Measurements from ENCODE around the gene LILRA5. TPM values are rescaled to one million over a fixed set of nuclear protein-coding genes. Genes with fewer than 3 reads are reported as not detected.

Gene LILRA5
- total RNA-seq, 2 donors from 2014 or later, result 1.2 TPM; not detected in 1

DNA sequence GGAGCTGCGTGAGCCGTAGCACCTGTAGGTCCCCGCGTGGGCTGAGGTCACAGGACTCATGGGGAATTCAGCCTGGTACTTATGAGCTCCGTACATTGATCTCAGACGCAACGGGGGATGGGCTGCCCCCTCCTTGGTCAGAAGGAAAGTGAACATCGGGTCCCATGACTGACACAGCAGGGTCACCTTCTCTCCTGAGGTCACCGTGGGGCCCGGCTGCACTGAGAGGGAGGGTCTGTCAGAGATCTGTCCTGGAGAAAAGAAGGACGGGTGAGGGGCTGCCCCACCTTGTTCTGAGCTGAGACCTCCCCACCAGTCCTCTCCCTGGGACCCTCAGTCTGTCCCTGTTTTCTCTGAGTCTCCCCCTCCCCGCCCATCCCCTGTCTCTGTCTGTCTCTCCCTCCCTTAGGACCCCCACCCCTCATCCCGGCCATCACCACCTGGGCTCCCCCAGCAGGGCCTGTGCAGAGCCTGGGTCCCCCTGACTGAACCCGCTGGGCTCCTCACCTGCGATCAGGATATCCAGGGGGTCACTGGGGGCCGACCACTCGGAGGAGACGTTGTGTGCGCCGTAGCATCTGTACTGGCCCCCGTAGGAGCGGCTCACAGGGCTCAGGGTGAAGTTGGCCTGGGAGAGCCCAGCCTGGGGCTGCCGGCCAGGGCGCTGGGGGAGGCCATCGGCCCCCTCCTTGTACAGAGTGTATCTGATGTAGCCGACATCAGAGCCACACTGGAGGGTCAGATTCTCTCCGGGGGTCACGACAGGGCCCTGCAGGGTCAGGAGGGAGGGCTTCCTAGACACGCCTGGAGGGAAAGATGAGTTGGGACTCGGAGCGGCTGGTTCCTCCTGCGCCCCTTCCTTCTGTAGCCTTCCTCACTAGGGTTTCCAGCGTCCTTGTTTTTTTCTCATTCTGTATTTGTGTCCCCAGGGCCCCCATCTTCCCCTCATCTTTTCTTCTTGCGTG, 24.2 kb upstream of the LILRA5 start:
- intact Hi-C loops (cut with DNase I), result no loop called here
- TF ChIP-seq, protein P1, sequence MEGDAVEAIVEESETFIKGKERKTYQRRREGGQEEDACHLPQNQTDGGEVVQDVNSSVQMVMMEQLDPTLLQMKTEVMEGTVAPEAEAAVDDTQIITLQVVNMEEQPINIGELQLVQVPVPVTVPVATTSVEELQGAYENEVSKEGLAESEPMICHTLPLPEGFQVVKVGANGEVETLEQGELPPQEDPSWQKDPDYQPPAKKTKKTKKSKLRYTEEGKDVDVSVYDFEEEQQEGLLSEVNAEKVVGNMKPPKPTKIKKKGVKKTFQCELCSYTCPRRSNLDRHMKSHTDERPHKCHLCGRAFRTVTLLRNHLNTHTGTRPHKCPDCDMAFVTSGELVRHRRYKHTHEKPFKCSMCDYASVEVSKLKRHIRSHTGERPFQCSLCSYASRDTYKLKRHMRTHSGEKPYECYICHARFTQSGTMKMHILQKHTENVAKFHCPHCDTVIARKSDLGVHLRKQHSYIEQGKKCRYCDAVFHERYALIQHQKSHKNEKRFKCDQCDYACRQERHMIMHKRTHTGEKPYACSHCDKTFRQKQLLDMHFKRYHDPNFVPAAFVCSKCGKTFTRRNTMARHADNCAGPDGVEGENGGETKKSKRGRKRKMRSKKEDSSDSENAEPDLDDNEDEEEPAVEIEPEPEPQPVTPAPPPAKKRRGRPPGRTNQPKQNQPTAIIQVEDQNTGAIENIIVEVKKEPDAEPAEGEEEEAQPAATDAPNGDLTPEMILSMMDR (IDR thresholded peaks at IDR 0.05), result no peak
- TF ChIP-seq POLR2A (IDR thresholded peaks at IDR 0.05), result no peak
- TF ChIP-seq POLR2AphosphoS5 (IDR thresholded peaks at IDR 0.05), result no peak
- Histone ChIP-seq H3K27ac (no peak overlapping the region), H3K9me3 (no peaks in the 10 kb centered on the region), H3K27me3 (replicated peaks; ENCODE audit: insufficient read depth) (no peaks in the 10 kb centered on the region), H3K36me3 (no peaks in the 10 kb centered on the region), H3K4me1 (replicated peaks) (no peaks in the 10 kb centered on the region), H3K4me3 (no peak overlapping the region)
- no peak for DNase-seq (ENCODE audit: low spot score)
- 74% methylated on average over 26 of the region's 34 CpGs for WGBS

DNA sequence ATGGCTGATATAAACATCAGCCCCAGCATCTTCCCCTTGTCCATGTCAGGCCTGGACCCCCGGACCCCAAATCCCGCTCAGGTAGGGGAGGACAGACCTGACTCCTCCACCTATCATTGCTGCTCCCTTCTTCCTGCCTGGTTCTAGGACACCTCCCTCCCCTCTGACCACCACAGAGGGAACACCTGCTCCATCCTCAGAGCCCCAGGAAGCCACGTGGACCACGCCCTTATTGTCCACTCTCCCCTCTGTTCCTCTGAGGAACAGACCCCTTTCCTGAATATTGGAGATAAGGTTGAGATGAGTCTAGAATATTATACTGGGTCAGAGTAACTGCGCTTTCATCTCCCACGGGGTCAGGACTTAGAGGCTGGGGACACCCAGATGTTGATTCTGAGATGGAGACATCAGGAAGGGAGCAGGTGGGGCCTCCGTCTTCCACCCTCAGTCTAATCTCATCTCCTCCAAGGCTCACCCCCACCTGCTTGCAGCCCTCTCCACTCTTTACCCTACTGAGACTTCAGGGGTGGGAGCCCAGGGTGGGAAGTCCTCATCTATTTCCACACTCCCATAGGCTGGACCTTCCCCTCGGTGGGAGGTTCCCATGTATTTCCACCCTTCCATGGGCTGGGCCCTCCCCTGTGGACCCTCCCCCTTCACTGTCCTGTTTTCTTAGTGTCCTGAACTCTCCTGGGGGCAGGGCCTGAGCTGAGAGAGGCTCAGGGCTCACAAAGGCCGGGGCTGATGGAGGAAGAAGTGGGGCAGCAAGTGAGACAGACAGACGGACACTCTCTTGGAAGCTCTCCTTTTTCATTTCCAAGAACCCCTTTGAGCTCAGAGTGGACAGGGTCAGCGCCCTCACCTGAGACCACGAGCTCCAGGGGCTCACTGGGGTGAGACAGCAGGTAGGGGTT, 23.3 kb upstream of the LILRA5 start:
- Histone ChIP-seq H3K27ac (no peak overlapping the region), H3K4me3 (no peak overlapping the region), H3K36me3 (no peaks in the 10 kb centered on the region), H3K9me3 (no peaks in the 10 kb centered on the region), H3K27me3 (replicated peaks; ENCODE audit: insufficient read depth) (no peaks in the 10 kb centered on the region), H3K4me1 (replicated peaks) (no peaks in the 10 kb centered on the region)
- intact Hi-C loops (cut with DNase I), result no loop called here
- DNase-seq (ENCODE audit: low spot score), result no peak
- TF ChIP-seq, protein P1 (IDR thresholded peaks at IDR 0.05), result no peak
- no peak for TF ChIP-seq POLR2AphosphoS5 (IDR thresholded peaks at IDR 0.05)
- no peak for TF ChIP-seq POLR2A (IDR thresholded peaks at IDR 0.05)
- 70% methylated on average over 12 of the region's 12 CpGs for WGBS

DNA sequence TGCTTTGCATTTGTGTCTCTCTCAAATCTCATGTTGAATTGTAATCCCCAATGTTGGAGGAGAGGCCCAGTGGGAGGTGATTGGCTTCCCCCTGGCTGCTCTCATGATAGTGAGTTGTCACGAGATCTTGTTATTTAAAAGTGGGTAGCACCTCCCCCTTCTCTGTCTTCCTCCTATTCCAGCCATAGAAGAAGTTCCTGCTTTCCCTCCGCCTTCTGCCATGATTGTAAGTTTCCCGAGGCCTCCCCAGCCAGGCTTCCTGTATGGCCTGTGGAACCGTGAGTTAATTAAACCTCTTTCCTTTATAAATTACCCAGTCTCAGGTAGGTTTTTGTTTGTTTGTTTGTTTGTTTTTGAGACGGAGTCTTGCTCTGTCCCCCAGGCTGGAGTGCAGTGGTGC, 22.2 kb upstream of the LILRA5 start:
- Histone ChIP-seq H3K27me3 (replicated peaks; ENCODE audit: insufficient read depth) (no peaks in the 10 kb centered on the region), H3K9me3 (no peaks in the 10 kb centered on the region), H3K4me1 (replicated peaks) (no peaks in the 10 kb centered on the region), H3K4me3 (no peak overlapping the region), H3K27ac (no peak overlapping the region), H3K36me3 (no peaks in the 10 kb centered on the region)
- no peak for DNase-seq (ENCODE audit: low spot score)
- WGBS, result 39% methylated on average over 5 of the region's 5 CpGs
- intact Hi-C loops (cut with DNase I), result no loop called here
- TF ChIP-seq POLR2AphosphoS5 (IDR thresholded peaks at IDR 0.05) (no peak), POLR2A (IDR thresholded peaks at IDR 0.05) (no peak)
- TF ChIP-seq, protein P1 (IDR thresholded peaks at IDR 0.05), result no peak

DNA sequence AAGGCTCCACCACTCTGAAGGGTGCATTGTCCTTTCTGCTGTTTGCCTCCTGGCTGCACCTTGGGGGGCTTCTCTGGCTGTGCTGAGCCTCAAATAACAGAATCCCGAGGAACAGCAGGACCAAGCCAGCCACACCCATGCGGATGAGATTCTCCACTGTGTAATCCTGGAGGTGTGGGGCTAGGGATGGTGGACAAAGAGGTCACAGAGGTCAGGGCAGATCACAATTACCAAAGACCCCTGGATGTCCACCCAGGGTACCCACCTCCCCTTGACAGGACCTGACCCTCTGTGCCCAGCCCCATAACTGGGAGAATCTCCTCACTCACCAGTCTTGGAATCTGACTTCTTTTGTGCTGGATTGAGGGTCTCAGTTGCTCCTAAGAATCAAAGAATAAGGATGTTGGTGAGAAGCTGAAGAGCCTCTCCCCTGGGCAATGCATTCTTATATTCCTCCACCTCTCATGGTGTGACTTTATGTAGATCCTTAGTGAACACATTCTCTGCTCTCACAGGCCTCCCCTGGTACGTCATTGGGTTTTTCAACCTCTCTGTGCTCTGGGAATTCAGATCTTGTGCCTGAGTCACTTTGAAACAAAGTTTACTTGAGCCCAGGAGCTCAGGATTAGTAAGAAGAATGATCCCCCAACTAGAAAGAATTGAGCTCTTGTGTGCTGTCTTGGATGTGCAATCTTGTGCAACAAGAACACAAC, 20.8 kb upstream of the LILRA5 start:
- no peaks in the 10 kb centered on the region for H3K27me3 ChIP-seq (replicated peaks; ENCODE audit: insufficient read depth)
- H3K9me3 ChIP-seq, result no peaks in the 10 kb centered on the region
- WGBS, result 82% methylated on average over 3 of the region's 3 CpGs
- no peaks in the 10 kb centered on the region for H3K4me1 ChIP-seq (replicated peaks)
- DNase-seq (ENCODE audit: low spot score), result no peak
- no peak overlapping the region for H3K4me3 ChIP-seq
- TF ChIP-seq POLR2AphosphoS5 (IDR thresholded peaks at IDR 0.05), result no peak
- TF ChIP-seq, protein P1 (IDR thresholded peaks at IDR 0.05), result no peak
- TF ChIP-seq POLR2A (IDR thresholded peaks at IDR 0.05), result no peak
- no peak overlapping the region for H3K27ac ChIP-seq
- H3K36me3 ChIP-seq, result no peaks in the 10 kb centered on the region
- intact Hi-C loops (cut with DNase I), result no loop called here
